Measurements from ENCODE around the gene ZNF682. TPM values are rescaled to one million over a fixed set of nuclear protein-coding genes. Genes with fewer than 3 reads are reported as not detected.

The ZNF682 gene
- total and polyA plus RNA-seq, 2 of the 8 experiments (the other 6 are each of a cell fraction or from before 2014, with no cell fraction given) = 4.3 to 27.5 TPM

DNA sequence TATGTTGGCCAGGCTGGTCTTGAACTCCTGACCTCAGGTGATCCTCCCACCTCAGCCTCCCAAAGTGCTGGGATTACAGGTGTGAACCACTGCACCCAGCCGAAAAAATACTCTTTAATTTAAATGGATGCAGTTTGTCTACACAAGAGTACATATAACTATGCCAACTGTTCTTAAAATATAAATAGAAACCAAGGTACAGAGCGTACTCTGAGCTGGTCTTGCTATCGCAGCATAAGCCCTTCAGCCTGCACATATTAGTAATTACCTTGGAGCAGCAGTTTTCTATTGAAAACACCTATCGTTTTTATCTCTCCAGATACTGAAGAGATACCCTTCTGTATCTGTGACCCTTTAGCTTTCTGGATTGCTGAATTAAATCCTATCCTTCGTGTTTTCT, 3.4 kb downstream of the ZNF682 start:
- no peak overlapping the region for H3K4me3 ChIP-seq (ENCODE audit: extremely low read depth in 1 of 4, insufficient read depth in 2 of 4, low read depth in 3 of 4, low read length in 4 of 4)
- no peak overlapping the region for H3K14ac ChIP-seq (ENCODE audit: insufficient read length)
- no peak overlapping the region for H2BK5ac ChIP-seq (ENCODE audit: low read depth, low read length)
- ChIA-PET CTCF (ENCODE audit: partially characterized antibody) (interaction anchor here (1.0 kb wide), 1 partner anchor 38 kb away, joined by 4 read pairs; no protein-coding TSS in a partner anchor), POLR2A (ENCODE audit: partially characterized antibody) (no interaction called here)
- no peak overlapping the region for H2BK15ac ChIP-seq (ENCODE audit: low read length)
- H2AK5ac ChIP-seq (ENCODE audit: low read depth, low read length) = no peak overlapping the region
- TF ChIP-seq, protein P1, sequence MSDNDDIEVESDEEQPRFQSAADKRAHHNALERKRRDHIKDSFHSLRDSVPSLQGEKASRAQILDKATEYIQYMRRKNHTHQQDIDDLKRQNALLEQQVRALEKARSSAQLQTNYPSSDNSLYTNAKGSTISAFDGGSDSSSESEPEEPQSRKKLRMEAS (IDR thresholded peaks at IDR 0.05) = no peak
- no peak for TF ChIP-seq PHF8 (conservative IDR thresholded peaks at IDR 0.05; ENCODE audit: low read depth, low read length)
- no peak for TF ChIP-seq HDAC6 (IDR thresholded peaks at IDR 0.05; ENCODE audit: low read depth, low read length)
- TF ChIP-seq SP2 (IDR thresholded peaks at IDR 0.05; ENCODE audit: low read length) = no peak
- TF ChIP-seq SUZ12 (IDR thresholded peaks at IDR 0.05; ENCODE audit: low read length) = no peak
- TF ChIP-seq EZH2 (IDR thresholded peaks at IDR 0.05; ENCODE audit: low read depth, low read length, severe bottlenecking) = no peak
- TF ChIP-seq MAFK (IDR thresholded peaks at IDR 0.05; ENCODE audit: low read depth, low read length) = no peak
- H4K8ac ChIP-seq (ENCODE audit: extremely low read depth, insufficient read depth, low read length) = no peak overlapping the region
- no peak overlapping the region for H3K56ac ChIP-seq (replicated peaks; ENCODE audit: insufficient read length, low read depth, low read length)
- H4K91ac ChIP-seq (replicated peaks; ENCODE audit: insufficient read length, low read length) = no peak overlapping the region
- H3K9ac ChIP-seq (replicated peaks in 1 of 4; ENCODE audit: extremely low read depth in 1 of 4, low read depth in 3 of 4, low read length in 3 of 4) = no peak overlapping the region
- H3K79me1 ChIP-seq (ENCODE audit: low read depth, low read length) = no peaks in the 10 kb centered on the region; the same call in 1 of the 2 replicates
- FAIRE-seq = no peak
- H3K4me1 ChIP-seq (replicated peaks in 1 of 4; ENCODE audit: control insufficient read depth in 3 of 4, insufficient read depth in 4 of 4, low read length in 3 of 4) = peaks cover 2 to 7% (median 6%) of the 10 kb centered on the region in 4 experiments; a peak in 3 of 7 replicates
- no peak overlapping the region for H3K4ac ChIP-seq (replicated peaks; ENCODE audit: insufficient read length, low read depth, low read length)
- peaks cover 4% of the 10 kb centered on the region; the same call in 1 of the 2 replicates for H3K23me2 ChIP-seq (ENCODE audit: low read depth, low read length)
- no peak overlapping the region for H4K5ac ChIP-seq (ENCODE audit: insufficient read length, low read depth, low read length)
- peaks cover 0 to 45% of the 10 kb centered on the region in 2 experiments; a peak in 3 of 4 replicates for H3K79me2 ChIP-seq (ENCODE audit: control insufficient read depth in 1 of 2, insufficient read depth in 2 of 2, low read length in 2 of 2)
- no peak overlapping the region for H3K4me2 ChIP-seq (ENCODE audit: insufficient read depth in 1 of 2, low read depth in 2 of 2, low read length in 2 of 2)
- peaks cover 0 to 2% of the 10 kb centered on the region in 2 experiments for H4K20me1 ChIP-seq (replicated peaks in 1 of 2; ENCODE audit: control insufficient read depth in 1 of 2, insufficient read depth in 2 of 2, low read length in 2 of 2)
- no peak overlapping the region for H2BK20ac ChIP-seq (ENCODE audit: low read length)
- H2AFZ ChIP-seq (ENCODE audit: low read length) = no peak overlapping the region
- no peaks in the 10 kb centered on the region for H3K9me3 ChIP-seq (ENCODE audit: insufficient read depth in 2 of 2, low read depth in 1 of 2, low read length in 1 of 2)
- peaks cover 0 to 9% (median 1%) of the 10 kb centered on the region in 4 experiments; a peak in 5 of 8 replicates for H3K36me3 ChIP-seq (ENCODE audit: control insufficient read depth in 2 of 4, insufficient read depth in 4 of 4, low read length in 3 of 4)
- no peaks in the 10 kb centered on the region for H3K27me3 ChIP-seq (replicated peaks in 1 of 4; ENCODE audit: control insufficient read depth in 3 of 4, extremely low read depth in 1 of 4, insufficient read depth in 3 of 4, low read length in 3 of 4)
- H3K18ac ChIP-seq (ENCODE audit: extremely low read depth, low read length) = no peak overlapping the region
- DNase-seq (ENCODE audit: low read depth in 1 of 2, low spot score in 2 of 2) = no peak
- H2BK120ac ChIP-seq (replicated peaks; ENCODE audit: low read depth, low read length) = no peak overlapping the region
- no peak overlapping the region for H3K23ac ChIP-seq (ENCODE audit: insufficient read length)
- H2BK12ac ChIP-seq (ENCODE audit: low read depth, low read length) = no peak overlapping the region
- 93% methylated on average over 5 of the region's 5 CpGs; no CpG with 5 or more reads in 1 of the 2 experiments for WGBS, 2 experiments (ENCODE audit: extremely low coverage in 1 of 2, insufficient coverage in 1 of 2, insufficient read length in 1 of 2, insufficient replicate concordance in 2 of 2, low coverage in 1 of 2, low lambda C conversion rate in 2 of 2, missing lambda C conversion rate in 1 of 2)
- no peak overlapping the region for H3K27ac ChIP-seq (ENCODE audit: low read depth, low read length)
